GM12878 (cell line): ENCODE measurements around the gene COL23A1. TPM values are rescaled to one million over a fixed set of nuclear protein-coding genes. Genes with fewer than 3 reads are reported as not detected.

Source experiments
- ATAC-seq: fragments of 200-7000 bp; cut with Tn5 transposase; 3 replicates; pipeline ENCODE4 v1.9.1; 2020; ENCODE audit warnings: mild to moderate bottlenecking, moderate library complexity
- BruUV-seq: library from RNA; stranded (reverse); fragments of 400-500 nt; replicated peaks from 2 replicates; lab custom pipeline; 2021; lab: Mats Ljungman, UMichigan
- CTCF ChIA-PET: fragments of 300-600 bp; sonication (Branson Sonifier 250); formaldehyde crosslinking; extraction: SDS; loops from one replicate; lab custom pipeline; 2021; ENCODE audit warnings: inconsistent platforms; lab: Yijun Ruan, JAX
- POLR2A ChIA-PET: fragments of 350-600 bp; formaldehyde crosslinking; extraction: SDS; loops from one replicate; lab custom pipeline; 2021; ENCODE audit warnings: inconsistent platforms; lab: Charles Lee
- RAD21 ChIA-PET: fragments of 300-600 bp; sonication (Branson Sonifier 250); formaldehyde crosslinking; loops from one replicate; lab custom pipeline; 2023; ENCODE audit warnings: antibody characterized with exemption; ENCODE audit not compliant: unreplicated experiment; lab: Charles Lee
- SMC1A ChIA-PET: fragments of 300-600 bp; sonication (Branson Sonifier 250); formaldehyde crosslinking; loops from one replicate; lab custom pipeline; 2023; ENCODE audit not compliant: unreplicated experiment, uncharacterized antibody; lab: Charles Lee
- DNase-seq: peaks from one replicate; pipeline ENCODE4 v3.0.0-alpha.2; 2011; ENCODE audit warnings: low read depth, low spot score
- FAIRE-seq: peaks from 3 replicates; lab custom pipeline; 2011; peaks lifted over from hg19 to GRCh38; lab: Jason Lieb, UNC
- H2AFZ ChIP-seq: 2 replicates; pipeline ENCODE4 v1.6.0; 2011; ENCODE audit warnings: low read depth, low read length, control low read depth; ENCODE audit not compliant: control insufficient read depth
- H3K27ac ChIP-seq: 2 replicates; pipeline ENCODE4 v1.5.1; 2011; ENCODE audit warnings: control low read depth; ENCODE audit not compliant: control insufficient read depth, insufficient read depth
- H3K27me3 ChIP-seq, 2 experiments: replicated peaks in 1 of 2; 2 replicates each; pipeline versions ENCODE4 v1.6.0 to v1.6.1; 2011; ENCODE audit warnings: low read length in 1 of 2; ENCODE audit not compliant: control insufficient read depth in 2 of 2, insufficient read depth in 2 of 2
- H3K36me3 ChIP-seq, 2 experiments: 2 replicates each; pipeline ENCODE4 v1.5.1; 2011; ENCODE audit warnings: low read length in 1 of 2; ENCODE audit not compliant: control insufficient read depth in 2 of 2, insufficient read depth in 2 of 2
- H3K4me1 ChIP-seq: 2 replicates; pipeline ENCODE4 v1.6.1; 2011; ENCODE audit warnings: mild to moderate bottlenecking, low read length, moderate library complexity, mixed read lengths; ENCODE audit not compliant: control insufficient read depth, insufficient read depth
- H3K4me2 ChIP-seq: 2 replicates; pipeline ENCODE4 v1.6.0; 2011; ENCODE audit warnings: control low read depth; ENCODE audit not compliant: control insufficient read depth, insufficient read depth
- H3K4me3 ChIP-seq: fragments of 200-600 bp; sonication (generic); 2 replicates; pipeline ENCODE4 v1.5.1; 2016
- H3K79me2 ChIP-seq: 2 replicates; pipeline ENCODE4 v1.6.0; 2011; ENCODE audit warnings: low read length; ENCODE audit not compliant: control insufficient read depth, insufficient read depth
- H3K9ac ChIP-seq: 2 replicates; pipeline ENCODE4 v1.8.0; 2011; ENCODE audit warnings: low read length, control low read depth, mixed read lengths; ENCODE audit not compliant: control insufficient read depth, insufficient read depth
- H3K9me3 ChIP-seq: replicated peaks from 3 replicates; pipeline ENCODE4 v1.5.1; 2011; ENCODE audit warnings: mild to moderate bottlenecking, low read length; ENCODE audit not compliant: control insufficient read depth, insufficient read depth
- H4K20me1 ChIP-seq: 2 replicates; pipeline ENCODE4 v1.6.0; 2011; ENCODE audit not compliant: control insufficient read depth, insufficient read depth
- BRCA1 ChIP-seq: IDR thresholded peaks from 2 replicates; pipeline ENCODE4 v1.6.1; 2011; ENCODE audit warnings: low read depth, low read length, improper control_type of control experiment
- CHD2 ChIP-seq: IDR thresholded peaks from 2 replicates; pipeline ENCODE4 v1.6.1; 2011; ENCODE audit warnings: low read depth, low read length, improper control_type of control experiment, borderline replicate concordance
- CUX1 ChIP-seq: IDR thresholded peaks from 2 replicates; pipeline ENCODE4 v1.6.1; 2012; ENCODE audit warnings: improper control_type of control experiment, low read depth, low read length; ENCODE audit not compliant: insufficient replicate concordance
- EED ChIP-seq: sonication (generic); IDR thresholded peaks from 2 replicates; pipeline ENCODE4 v1.6.1; 2016; ENCODE audit warnings: antibody characterized with exemption, low read depth
- IRF4 ChIP-seq: IDR thresholded peaks from 2 replicates; pipeline ENCODE4 v1.6.1; 2011; ENCODE audit warnings: low read depth, low read length
- KDM1A ChIP-seq: fragments of 200-600 bp; sonication (generic); IDR thresholded peaks from 2 replicates; pipeline ENCODE4 v1.6.1; 2016; ENCODE audit warnings: borderline replicate concordance
- POLR2AphosphoS2 ChIP-seq: IDR thresholded peaks from 2 replicates; pipeline ENCODE4 v1.6.1; 2011; ENCODE audit warnings: low read depth, mild to moderate bottlenecking, low read length, improper control_type of control experiment, moderate library complexity
- RCOR1 ChIP-seq: conservative IDR thresholded peaks from 2 replicates; pipeline ENCODE4 v1.6.1; 2012; ENCODE audit warnings: low read depth, low read length, improper control_type of control experiment
- RFX5 ChIP-seq: IDR thresholded peaks from 2 replicates; pipeline ENCODE4 v1.6.1; 2011; ENCODE audit warnings: low read depth, low read length, improper control_type of control experiment
- SMAD1 ChIP-seq: fragments of 450-650 bp; IDR thresholded peaks from 2 replicates; pipeline ENCODE4 v1.6.1; 2018; ENCODE audit warnings: mild to moderate bottlenecking, low read depth; ENCODE audit not compliant: partially characterized antibody
- TCF12 ChIP-seq: IDR thresholded peaks from 2 replicates; pipeline ENCODE4 v1.6.1; 2011; ENCODE audit warnings: low read depth, mild to moderate bottlenecking, low read length
- USF1 ChIP-seq: IDR thresholded peaks from 2 replicates; pipeline ENCODE4 v1.6.1; 2011; ENCODE audit warnings: borderline replicate concordance, low read depth, mild to moderate bottlenecking, moderate library complexity, mixed read lengths, low read length; ENCODE audit not compliant: insufficient read depth; ENCODE audit errors: extremely low read length
- ZNF24 ChIP-seq: fragments of 450-650 bp; IDR thresholded peaks from 2 replicates; pipeline ENCODE4 v1.6.1; 2017; ENCODE audit warnings: antibody characterized with exemption, mild to moderate bottlenecking
- ZSCAN29 ChIP-seq: fragments of 450-650 bp; IDR thresholded peaks from 2 replicates; pipeline ENCODE4 v1.6.1; 2017; ENCODE audit warnings: mild to moderate bottlenecking, moderate library complexity
- ZZZ3 ChIP-seq: IDR thresholded peaks from 2 replicates; pipeline ENCODE4 v1.6.1; 2011; ENCODE audit warnings: low read depth; ENCODE audit not compliant: control insufficient read depth, insufficient read length
- WGBS: methylation state at CpG from one replicate; pipeline ENCODE4 v1.1.6; 2016; ENCODE audit warnings: low lambda C conversion rate; ENCODE audit not compliant: insufficient replicate concordance, insufficient coverage; ENCODE audit errors: missing lambda C conversion rate; 5-methylcytosine and 5-hydroxymethylcytosine counted together
- in situ Hi-C: fragments of 300-500 bp; cut with MboI; formaldehyde crosslinking; loops from 9 replicates; pipeline ENCODE4 v1.14.3; 2018; ENCODE audit warnings: mixed read lengths
- intact Hi-C: fragments of 100-400 bp; cut with micrococcal nuclease; formaldehyde crosslinking; loops from one replicate; pipeline ENCODE4 v1.14.2; 2022; ENCODE audit not compliant: unreplicated experiment
- polyA plus RNA-seq, 11 experiments: library from polyadenylated mRNA; depleted of rRNA in 4 of 11; unstranded in 6 of 11; stranded (reverse) in 5 of 11; fragments of >200 nt; fragmentation: Nextera tagmentation in 4 of 11; fragmentation: Illumina TruSeq in 1 of 11; extraction: Ambion mirVana in 4 of 11; extraction: Trizol in 1 of 11; gene quantifications; 1 replicate in 1 of 11; 2 replicates in 10 of 11; pipeline versions ENCODE4 v1.2.1 to v1.2.3, GENCODE V29; 2011 to 2016; ENCODE audit warnings: inconsistent platforms in 2 of 11, missing spikeins in 2 of 11, low read depth in 1 of 11
- total RNA-seq, 4 experiments: library from RNA; depleted of rRNA in 3 of 4; stranded (reverse); fragments of >200 nt in 3 of 4; fragmentation: Illumina TruSeq in 1 of 4; extraction: Trizol in 1 of 4; gene quantifications; 2 replicates each; pipeline versions ENCODE4 v1.2.1 to v1.2.3, GENCODE V29; 2013 to 2021

The COL23A1 gene
- total and polyA plus RNA-seq, 10 of the 15 experiments (the other 5 are each of a cell fraction or from before 2014, with no cell fraction given), result 0.03 to 0.83 (median 0.09) TPM; not detected in 5

GRCh38 chr5:178370102-178370501, 220.1 kb downstream of the COL23A1 start:
- POLR2A ChIA-PET, result no interaction called here
- no peaks in the 10 kb centered on the region for H4K20me1 ChIP-seq

More at GRCh38 chr5:178370102-178370501, 220.1 kb downstream of the COL23A1 start:
- Histone ChIP-seq H3K27me3 (no peaks in the 10 kb centered on the region), H3K36me3 (no peaks in the 10 kb centered on the region), H3K4me2 (no peak overlapping the region), H3K9ac (no peak overlapping the region), H3K79me2 (no peaks in the 10 kb centered on the region), H3K27ac (no peak overlapping the region), H3K9me3 (no peaks in the 10 kb centered on the region; the same call in 2 of the 3 replicates)
- DNase-seq (no peak), ATAC-seq (no peak)
- WGBS, result 36% methylated on average over 4 of the region's 4 CpGs
- RAD21 ChIA-PET, result no interaction called here
- BruUV-seq, result no TSS peak
- intact Hi-C loops, result no loop called here
- TF ChIP-seq EED (no peak), IRF4 (no peak), SMAD1 (no peak), CUX1 (no peak), RCOR1 (no peak), RFX5 (no peak), ZZZ3 (no peak), POLR2AphosphoS2 (no peak), USF1 (no peak), KDM1A (no peak), ZSCAN29 (no peak), TCF12 (no peak), CHD2 (no peak), BRCA1 (no peak), ZNF24 (no peak)
- TF ChIP-seq, all 136 proteins: peak for 0
- no peak for FAIRE-seq
- H3K4me1 ChIP-seq, result no peaks in the 10 kb centered on the region
- CTCF ChIA-PET, result no interaction called here
- no peak overlapping the region for H2AFZ ChIP-seq
- no peak overlapping the region for H3K4me3 ChIP-seq
- SMC1A ChIA-PET, result no interaction called here
- in situ Hi-C loops, result no loop called here
